T-helper 2 cell treated with Interferon-gamma antibody and Interleukin-4, amounts not matched to agents 100 ng/mL and 5 ng/mL, for 36 hours (primary cell): Measurements from ENCODE around the gene MT1E. TPM values are rescaled to one million over a fixed set of nuclear protein-coding genes. Genes with fewer than 3 reads are reported as not detected.
"Not testable (repeated sequence)": the region's sequence is repeated elsewhere in the genome, so short reads cannot be mapped to it uniquely, and the experiment has no call there.

Source experiments
- intact Hi-C: fragments of 100-400 bp; cut with micrococcal nuclease; formaldehyde crosslinking; loops from one replicate; pipeline ENCODE4 v1.15.1; 2023
- total RNA-seq: library from RNA; stranded (reverse); gene quantifications from 2 replicates; pipeline ENCODE4 v1.2.3, GENCODE V29; 2022

The MT1E gene
- total RNA-seq, 1 donor from 2014 or later: 187 TPM

DNA sequence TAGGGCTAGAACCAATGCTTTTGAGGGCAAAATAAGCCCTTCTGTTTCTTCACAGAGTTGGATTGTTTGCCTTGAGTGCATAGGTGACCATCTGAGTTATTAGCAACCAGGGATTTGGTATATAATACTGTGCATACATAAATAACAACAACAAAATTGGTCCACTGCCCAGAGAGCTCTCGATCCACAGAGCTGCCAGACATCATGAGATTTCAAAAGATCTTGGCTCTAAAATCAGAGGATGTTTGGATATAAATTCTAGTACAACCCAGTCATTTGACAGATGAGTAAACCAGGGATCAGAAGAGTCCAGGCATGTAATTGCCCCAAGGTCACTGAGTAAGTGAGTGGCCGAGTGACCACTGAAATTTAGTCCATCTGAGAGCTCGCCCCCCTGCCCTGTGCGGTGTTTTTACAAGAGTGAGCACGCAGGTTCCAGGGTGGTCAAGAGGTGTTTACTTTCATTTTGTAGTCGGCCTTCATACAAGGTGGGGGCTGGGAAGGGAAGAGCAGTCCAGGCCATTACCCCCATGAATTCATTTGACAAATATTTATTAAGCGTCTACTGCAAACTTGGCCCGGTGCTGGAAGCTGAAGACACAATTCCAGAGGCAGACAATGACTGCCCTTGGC, 19.0 kb upstream of the MT1E start:
- intact Hi-C loops: no loop called here

DNA sequence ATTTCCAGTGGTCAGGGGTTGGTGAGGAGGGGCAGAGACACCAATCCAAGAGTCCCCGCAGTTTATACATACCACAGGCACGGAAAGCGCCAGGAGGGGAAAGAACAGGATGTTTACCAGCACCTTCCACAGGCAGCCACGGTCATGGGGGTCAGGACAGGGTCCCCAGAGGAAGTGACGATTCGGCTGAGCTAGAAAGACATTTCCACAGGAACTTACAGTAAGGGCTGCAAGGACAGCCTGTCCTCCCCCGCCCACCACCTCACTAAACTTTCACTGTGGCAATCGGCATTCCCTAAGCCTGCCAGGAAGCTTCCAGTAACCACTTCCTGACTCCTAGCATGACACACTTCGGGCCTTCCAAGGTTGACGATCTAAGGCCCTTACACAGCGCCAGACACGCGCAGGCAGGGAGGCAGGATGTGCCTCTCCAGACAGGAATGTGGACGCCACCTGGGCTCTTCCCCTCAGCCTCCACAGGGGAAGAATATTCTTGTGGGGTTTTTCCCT, 18.4 kb upstream of the MT1E start:
- intact Hi-C loops: no loop called here

DNA sequence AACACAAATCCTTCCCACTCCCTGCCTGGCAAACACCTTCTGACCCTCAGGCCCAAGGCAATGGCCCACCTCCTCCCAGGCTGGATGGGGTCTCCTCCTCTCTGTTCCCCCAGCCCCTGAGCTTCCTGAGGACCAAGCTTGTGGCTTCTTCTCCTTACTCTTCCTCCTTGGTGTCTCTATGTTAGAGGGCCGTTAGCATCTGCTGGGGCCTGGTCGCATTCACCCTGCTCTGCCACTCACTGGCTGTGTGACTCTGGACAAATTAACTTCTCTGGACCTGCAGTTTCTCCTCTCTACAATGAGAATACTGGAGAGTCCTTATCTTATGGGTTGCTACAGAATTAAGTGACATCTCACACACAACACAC, 17.9 kb upstream of the MT1E start:
- intact Hi-C loops: loop anchor here (1.0 to 2.0 kb wide), 5 partner anchors 10 to 325 kb away; partner anchors contain the start of genes HERPUD1, MT1E, MT1X and NUDT21

DNA sequence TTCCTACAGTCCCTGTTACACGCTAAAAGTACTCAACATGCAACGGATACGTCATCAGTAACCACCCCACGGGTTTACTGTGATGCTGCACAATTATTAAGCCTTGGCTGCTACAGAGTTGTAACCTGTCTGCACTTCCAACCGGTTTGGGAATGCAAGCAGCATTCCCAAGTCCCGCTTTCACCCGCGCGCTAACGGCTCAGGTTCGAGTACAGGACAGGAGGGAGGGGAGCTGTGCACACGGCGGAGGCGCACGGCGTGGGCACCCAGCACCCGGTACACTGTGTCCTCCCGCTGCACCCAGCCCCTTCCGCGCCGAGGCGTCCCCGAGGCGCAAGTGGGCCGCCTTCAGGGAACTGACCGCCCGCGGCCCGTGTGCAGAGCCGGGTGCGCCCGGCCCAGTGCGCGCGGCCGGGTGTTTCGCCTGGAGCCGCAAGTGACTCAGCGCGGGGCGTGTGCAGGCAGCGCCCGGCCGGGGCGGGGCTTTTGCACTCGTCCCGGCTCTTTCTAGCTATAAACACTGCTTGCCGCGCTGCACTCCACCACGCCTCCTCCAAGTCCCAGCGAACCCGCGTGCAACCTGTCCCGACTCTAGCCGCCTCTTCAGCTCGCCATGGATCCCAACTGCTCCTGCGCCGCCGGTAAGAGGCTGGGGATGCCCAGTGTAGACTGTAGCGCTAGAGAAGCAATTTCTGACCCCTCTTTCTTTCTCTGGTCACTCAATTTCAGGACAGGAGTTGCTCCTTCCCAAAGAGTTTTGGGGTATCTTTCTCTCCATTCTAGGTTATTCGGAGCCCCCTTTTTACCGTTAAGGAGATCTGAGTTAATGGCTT, 17.3 kb upstream of the MT1E start, which contains the start of gene MT2A:
Gene MT2A (plus strand): TSS at position 542 of the 833 bp plus-strand sequence. CDS start 72 bp downstream, at position 614.
- intact Hi-C loops: loop anchor here (1.0 to 2.0 kb wide), 5 partner anchors 9 to 324 kb away; partner anchors contain the start of genes HERPUD1, MT1E, MT1X and NUDT21

DNA sequence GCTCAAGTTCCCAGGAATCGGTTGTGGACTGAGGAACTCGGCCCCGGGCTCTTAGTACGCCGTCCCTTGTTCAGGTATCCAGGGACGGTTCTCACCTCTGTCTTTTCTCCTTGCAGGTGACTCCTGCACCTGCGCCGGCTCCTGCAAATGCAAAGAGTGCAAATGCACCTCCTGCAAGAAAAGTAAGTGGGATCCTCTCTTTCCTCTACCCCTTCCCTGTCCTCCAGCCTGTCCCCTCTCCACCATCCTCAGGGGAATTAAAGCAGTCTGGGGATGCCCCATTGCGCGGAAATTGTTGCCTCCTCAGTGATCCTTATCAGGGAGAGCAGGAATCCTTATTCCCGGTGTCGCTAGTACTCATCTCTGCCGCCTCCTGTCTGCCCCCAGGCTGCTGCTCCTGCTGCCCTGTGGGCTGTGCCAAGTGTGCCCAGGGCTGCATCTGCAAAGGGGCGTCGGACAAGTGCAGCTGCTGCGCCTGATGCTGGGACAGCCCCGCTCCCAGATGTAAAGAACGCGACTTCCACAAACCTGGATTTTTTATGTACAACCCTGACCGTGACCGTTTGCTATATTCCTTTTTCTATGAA, 16.6 kb upstream of the MT1E start:
- intact Hi-C loops: loop anchor here (1.0 to 2.0 kb wide), 5 partner anchors 8 to 323 kb away; partner anchors contain the start of genes HERPUD1, MT1E, MT1X and NUDT21

DNA sequence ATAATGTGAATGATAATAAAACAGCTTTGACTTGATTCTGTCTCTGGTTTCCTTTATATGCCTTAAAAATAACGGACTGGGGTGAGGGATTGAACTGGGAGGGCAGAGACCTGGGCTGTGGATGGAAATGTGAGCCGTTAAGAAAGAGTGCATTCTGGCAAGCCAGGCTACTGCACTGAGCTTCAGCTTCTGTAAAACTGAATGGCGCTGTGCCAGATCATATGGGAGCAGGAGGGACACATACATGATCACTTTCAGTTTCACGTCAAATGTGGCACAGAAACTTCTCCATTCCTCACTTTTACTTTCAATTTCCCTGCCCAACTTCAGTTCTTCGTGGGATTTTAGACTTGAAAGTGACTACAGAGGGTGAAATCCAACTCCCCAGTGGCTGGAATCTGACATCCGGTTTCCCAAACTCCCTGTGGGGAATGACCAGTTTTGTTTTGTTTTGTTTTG, 16.1 kb upstream of the MT1E start:
- intact Hi-C loops: loop anchor here (2.0 kb wide), 1 partner anchor 159 kb away; the partner anchor contains the start of genes NUDT21 and OGFOD1

DNA sequence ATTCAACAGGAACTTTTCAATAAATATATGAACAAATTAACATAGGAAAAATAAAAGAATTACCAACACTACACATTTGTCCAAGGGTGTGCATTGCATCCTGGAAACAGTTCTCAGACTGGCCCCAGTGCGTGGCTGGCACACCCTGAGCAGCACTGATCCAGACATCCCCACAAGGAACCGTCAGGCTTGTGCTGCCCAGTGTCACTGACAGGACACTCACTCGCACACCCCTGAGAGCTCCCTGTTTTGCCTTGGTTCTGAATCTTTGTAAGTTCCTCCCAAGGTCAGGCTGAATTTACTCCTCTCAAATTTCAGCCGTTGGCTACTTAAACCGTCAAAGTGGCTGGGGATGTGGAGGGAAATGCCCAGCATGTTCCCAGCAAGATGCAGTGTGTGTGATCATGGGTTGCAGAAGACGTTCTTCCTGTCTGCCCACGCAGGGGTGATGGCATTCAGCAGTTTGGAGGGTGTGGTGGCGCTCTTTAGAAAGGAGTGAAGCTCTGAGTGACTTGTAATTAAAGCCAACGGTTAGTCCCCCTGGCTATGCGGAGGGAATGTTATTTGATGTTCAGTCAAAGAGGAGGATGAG, 15.5 kb upstream of the MT1E start:
- intact Hi-C loops: loop anchor here (2.0 kb wide), 1 partner anchor 33 kb away; no protein-coding TSS in a partner anchor

DNA sequence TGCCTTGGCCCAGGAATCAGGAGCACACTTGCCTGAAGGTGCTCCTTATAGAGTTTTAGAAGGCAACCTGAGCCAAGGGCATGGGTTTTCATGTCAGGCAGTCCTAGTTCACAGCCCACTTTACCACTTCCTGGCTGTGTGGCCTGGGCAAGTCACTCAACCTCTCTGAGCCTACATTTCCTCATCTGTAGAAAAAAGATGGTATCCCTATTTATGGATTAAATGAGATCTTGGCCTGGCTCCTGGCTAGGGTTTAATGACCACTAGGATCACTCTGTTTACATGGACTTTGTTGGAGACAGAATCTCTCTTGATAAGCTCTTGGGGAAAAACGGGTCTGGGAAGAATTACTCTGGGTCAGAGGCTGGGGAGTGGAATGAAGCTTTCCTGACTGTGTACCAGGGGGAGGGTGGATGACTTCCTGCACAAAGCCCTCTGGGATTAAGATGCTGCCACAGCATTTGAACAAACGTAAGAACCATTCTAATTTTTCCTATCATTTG, 14.9 kb upstream of the MT1E start:
- intact Hi-C loops: loop anchor here (2.0 kb wide), 1 partner anchor 32 kb away; no protein-coding TSS in a partner anchor

DNA sequence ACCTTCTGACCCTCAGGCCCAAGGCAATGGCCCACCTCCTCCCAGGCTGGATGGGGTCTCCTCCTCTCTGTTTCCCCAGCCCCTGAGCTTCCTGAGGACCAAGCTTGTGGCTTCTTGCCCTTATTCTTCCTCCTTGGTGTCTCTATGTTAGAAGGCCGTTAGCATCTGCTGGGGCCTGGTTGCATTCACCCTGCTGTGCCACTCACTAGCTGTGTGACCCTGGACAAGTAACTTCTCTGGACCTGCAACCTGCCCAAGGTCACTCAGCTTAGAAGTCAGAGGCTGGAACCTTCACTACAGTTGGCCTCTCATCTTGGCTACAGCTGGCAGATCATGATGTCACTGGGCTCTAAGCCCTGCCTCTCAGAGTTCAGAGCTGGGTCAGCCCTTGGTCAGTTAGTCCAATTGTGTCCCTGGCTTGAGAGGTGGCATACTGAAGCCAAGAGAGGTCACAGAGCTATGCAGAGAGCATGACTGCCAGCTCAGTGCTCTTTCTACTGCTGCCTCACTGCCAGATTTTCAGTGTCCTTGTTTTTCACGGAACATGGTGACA, 14.2 kb upstream of the MT1E start:
- intact Hi-C loops: loop anchor here (2.0 kb wide), 1 partner anchor 31 kb away; no protein-coding TSS in a partner anchor

DNA sequence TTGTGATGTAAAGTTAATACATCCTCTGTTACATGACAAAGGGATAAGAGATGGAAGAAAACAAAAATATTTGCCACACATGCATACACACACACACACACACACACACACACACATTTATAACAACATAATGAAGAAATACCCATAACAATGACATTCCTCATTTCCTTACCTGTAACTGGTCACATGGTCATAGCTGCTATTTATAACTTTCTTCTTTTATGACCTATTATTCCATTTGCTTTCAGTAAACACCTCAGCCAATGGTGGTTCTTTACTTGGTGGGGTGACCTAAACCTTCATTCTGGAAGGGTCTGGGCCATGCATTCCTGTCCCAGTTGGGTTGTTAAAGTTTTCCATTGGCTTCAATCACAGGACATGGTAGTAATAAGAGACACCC, 11.9 kb upstream of the MT1E start:
- intact Hi-C loops: no loop called here

DNA sequence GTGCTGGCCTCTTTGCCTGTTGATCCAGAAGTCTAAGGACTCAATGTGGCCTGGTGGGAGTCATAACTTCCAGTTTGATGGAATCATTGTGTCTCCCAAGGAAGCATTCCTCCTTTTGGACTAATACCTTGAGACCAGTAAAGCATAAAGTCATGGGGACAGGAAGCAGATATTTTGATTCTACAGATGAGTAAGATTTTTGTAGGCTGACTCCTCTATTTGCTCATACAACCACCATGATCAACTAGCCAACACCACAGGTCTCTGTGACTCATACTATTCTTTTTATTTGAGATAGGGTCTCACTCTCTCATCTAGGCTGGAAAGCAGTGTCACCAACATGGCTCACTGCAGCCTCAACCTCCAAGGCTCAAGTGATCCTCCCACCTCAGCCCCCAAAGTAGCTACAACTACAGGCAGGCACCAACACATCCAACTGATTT, 11.0 kb upstream of the MT1E start:
- intact Hi-C loops: no loop called here

DNA sequence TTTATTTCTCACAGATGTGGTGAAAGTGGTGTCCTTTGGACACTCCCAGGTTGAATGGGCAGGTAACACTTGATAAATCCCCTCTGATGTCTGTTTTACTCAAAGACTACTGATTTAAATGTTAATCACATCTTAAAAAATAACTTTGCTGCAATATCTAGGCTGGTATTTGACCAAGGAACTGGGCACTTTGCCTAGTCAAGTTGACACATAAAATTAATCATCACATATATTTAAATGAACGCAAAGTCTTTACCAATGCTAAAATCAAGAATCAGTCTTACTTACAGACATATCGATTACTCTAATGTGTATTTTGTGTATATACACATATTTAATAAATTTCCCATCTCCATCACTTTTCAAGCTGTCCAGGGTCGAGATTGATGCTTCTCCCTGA, 10.2 kb upstream of the MT1E start:
- intact Hi-C loops: no loop called here

DNA sequence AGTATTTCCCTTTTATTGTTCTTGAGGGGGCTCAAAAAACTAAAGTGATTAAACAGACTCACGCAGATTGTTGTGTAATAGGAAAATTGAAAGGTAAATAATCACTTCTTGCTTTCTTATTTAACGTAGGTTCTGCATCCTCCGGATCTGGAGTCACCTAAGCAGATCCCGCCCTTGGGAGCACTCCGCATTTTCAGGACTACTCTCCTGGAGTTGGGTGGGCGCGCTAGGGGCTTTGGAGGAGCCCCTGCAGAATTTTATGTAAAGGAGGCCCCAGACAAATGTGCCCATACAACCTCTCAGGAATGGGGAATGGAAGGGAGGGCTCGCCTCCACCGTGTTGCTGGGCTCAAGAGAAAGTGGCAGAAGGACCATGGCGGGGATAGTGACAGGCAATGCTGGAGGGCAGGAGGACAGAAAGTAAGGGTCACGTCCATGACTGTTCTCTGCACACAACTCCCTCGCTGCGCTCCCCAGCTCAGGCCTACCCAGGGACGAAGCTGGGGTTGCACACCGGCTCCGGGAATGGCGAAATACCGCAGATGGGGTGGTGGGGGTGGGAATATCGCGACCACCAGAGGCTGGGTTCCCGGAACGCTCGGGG, 8.9 kb upstream of the MT1E start:
- intact Hi-C loops: loop anchor here (1.0 to 2.0 kb wide), 2 partner anchors 8 to 22 kb away; partner anchors contain the start of genes MT1A and MT2A

DNA sequence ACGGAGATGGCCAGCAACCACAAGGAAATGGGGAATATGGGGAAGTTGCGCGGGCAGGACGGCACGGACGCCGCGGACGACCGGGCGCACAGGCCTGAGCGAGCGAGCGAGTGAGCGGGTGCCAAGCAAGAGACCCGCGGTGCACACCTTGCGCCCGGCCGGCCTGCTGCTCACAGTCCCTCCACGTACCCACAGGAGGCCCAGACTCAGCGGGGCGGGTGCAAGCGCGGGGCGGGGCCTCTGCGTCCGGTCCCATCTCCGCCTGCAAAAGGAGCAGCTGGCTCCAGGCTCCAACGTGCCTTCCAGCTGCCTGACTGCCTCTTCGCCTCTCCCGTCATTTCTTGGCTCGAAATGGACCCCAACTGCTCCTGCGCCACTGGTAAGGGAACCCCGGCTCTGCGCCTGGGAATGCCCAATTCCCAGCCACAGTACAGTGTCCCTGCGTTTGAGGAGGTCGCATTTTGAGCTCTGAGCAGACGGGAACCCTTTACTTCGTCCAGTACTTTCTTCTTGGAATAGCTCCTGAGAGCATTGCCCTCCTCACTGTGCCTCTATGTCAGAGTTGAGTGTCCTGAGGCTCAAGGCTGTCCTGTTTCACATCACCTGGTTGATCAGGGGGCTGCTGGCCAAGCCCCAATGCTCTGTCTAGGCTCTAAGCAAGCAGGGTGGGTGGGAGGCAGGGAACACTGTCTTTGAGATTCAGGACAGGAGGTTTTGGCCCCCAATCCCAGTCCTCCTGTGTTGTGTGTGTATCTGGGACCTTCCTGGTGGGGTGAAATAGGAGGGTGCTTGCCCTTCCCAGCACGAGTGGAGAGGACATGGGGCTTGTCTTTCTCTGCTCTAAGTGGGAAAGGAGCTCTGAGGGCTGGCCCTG, 8.1 kb upstream of the MT1E start:
- intact Hi-C loops: loop anchor here (1.0 to 2.0 kb wide), 2 partner anchors 9 to 21 kb away; partner anchors contain the start of genes MT1A and MT2A

DNA sequence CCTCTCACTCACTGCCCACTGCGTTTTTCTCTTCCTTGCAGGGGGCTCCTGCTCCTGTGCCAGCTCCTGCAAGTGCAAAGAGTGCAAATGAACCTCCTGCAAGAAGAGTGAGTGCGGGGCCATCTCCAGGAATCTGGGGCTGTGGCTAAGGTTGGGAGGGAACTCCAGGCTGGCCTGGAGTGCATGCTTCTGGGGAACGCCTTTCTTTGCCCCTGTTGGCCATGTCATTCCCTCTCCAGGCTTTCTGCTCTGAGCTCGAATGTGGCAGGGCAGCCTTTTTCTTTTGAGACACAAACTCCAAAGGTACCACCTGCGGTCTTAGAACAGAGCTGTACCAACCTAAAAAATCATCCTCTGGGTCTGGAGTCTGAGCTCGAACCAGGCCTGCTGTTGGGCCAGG, 7.4 kb upstream of the MT1E start:
- intact Hi-C loops: no loop called here

DNA sequence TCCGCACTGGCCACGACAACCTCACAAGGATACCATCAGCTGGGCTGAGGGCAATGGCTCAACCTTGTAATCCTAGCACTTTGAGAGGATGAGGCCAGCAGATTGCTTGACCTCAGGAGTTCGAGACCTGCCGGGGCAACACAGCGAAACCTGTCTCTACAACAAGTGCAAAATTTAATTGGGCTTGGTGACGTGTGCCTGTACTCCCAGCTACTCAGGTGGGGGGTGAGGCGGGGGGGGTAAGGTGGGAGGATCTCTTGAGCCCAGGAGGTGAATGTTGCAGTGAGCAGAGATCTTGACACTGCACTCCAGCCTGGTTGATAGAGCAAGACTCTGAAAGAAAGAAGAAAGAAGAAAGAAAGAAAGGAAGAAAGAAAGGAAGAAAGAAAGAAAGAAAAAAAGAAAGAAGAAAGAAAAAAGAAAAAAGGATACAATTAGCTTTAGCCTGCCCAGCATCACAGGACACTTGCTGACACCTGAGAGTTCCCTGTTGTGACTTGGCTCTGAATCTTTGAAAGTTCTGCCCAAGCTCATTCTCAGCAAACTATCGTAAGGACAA, 5.2 kb upstream of the MT1E start:
- intact Hi-C loops: no loop called here

DNA sequence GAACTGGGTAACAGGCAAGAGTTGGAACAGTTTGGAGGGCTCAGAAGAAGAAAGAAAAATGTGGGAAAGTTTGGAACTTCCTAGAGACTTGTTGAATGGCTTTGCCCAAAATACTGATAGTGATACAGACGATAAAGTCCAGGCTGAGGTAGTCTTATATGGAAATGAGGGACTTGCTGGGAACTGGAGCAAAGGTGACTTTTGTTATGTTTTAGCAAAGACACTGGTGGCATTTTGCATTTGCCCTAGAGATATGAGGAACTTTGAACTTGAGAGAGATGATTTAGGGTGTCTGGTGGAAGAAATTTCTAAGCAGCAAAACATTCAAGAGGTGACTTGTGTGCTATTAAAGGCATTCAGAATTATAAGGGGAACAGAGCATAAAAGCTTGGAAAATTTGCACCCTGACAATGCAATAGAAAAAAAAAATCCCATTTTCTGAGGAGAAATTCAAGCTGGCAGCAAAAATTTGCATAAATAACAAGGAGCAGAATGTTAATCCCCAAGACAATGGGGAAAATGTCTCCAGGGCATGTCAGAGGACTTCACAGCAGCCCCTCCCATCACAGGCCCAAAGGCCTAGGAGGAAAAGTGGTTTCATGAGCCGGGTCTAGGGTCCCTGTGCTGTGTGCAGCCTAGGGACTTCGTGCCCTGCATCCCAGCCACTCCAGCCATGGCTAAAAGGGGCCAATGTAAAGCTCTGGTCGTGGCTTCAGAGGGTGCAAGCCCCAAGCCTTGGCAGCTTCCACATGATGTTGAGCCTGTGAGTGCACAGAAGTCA, 3.7 kb upstream of the MT1E start:
- intact Hi-C loops: not testable (repeated sequence)

DNA sequence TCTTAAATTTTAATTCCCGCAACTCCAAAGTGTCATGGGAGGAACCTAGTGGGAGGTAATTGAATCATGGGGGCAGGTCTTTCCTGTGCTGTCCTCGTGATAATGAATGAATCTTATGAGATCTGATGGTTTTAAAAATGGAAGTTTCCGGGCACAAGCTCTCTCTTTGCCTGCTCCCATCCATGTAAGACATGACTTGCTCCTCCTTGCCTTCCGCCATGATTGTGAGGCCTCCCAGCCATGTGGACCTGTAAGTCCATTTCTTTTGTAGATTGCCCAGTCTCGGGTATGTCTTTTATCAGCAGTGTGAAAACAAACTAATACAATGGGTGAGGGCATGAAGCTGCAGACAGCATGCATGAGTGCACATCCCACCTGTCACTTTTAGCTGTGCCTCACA, 2.4 kb upstream of the MT1E start:
- intact Hi-C loops: not testable (repeated sequence)
